Body of pancreas (tissue), 4 donors: ENCODE data around the gene ANKRD36C.
"Not testable (repeated sequence)": the region's sequence is repeated elsewhere in the genome, so short reads cannot be mapped to it uniquely, and the experiment has no call there.

Experiments used
- POLR2A ChIP-seq, 3 donors: fragments of 450-650 bp; IDR thresholded peaks; one replicate each; pipeline ENCODE4 v1.6.1; 2016; ENCODE audit warnings: antibody characterized with exemption in 3 of 3, mild to moderate bottlenecking in 2 of 3
- TF ChIP-seq, protein P1 (sequence below), 7 experiments: fragments of 450-650 bp in 4 of 7; fragments of 200-600 bp in 3 of 7; sonication (generic) in 3 of 7; IDR thresholded peaks; one replicate each; pipeline ENCODE4 v1.5.1; 2016 to 2019; ENCODE audit warnings: antibody characterized with exemption in 7 of 7

DNA sequence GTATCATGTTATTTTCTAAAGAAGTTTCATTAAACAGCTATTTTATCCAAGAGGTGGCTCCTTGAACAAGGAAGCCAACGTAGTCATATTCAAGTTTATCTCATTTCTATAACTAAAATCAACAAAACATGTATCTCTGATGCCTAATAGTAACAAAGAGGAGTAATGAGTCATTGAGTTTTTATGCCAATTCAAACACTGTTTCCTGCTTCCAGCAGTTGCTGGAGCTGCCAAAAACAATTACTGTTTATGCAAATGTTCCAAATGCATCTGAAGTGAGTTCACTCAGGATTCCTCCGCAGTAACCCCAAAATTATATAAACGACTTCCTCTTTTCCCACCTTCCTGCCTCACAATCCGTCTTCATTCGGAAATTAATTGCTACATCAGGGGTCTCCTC lies 80.2 kb downstream of the ANKRD36C start:
- TF ChIP-seq, protein P1, sequence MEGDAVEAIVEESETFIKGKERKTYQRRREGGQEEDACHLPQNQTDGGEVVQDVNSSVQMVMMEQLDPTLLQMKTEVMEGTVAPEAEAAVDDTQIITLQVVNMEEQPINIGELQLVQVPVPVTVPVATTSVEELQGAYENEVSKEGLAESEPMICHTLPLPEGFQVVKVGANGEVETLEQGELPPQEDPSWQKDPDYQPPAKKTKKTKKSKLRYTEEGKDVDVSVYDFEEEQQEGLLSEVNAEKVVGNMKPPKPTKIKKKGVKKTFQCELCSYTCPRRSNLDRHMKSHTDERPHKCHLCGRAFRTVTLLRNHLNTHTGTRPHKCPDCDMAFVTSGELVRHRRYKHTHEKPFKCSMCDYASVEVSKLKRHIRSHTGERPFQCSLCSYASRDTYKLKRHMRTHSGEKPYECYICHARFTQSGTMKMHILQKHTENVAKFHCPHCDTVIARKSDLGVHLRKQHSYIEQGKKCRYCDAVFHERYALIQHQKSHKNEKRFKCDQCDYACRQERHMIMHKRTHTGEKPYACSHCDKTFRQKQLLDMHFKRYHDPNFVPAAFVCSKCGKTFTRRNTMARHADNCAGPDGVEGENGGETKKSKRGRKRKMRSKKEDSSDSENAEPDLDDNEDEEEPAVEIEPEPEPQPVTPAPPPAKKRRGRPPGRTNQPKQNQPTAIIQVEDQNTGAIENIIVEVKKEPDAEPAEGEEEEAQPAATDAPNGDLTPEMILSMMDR (IDR thresholded peaks at IDR 0.05): not testable (repeated sequence)
- TF ChIP-seq POLR2A (IDR thresholded peaks at IDR 0.05): not testable (repeated sequence)
